HEK293 (cell line): ENCODE measurements around the gene ZNF248.
A peak's percentile ranks its signal among the peaks of the same experiment; 100 is the strongest.

ENCODE experiments used
- ELK4 ChIP-seq: IDR thresholded peaks from 2 replicates; pipeline ENCODE4 v1.6.1; 2011; ENCODE audit warnings: mild to moderate bottlenecking, low read depth, low read length, borderline replicate concordance
- GLI4 ChIP-seq: fragments of 450-650 bp; formaldehyde crosslinking; IDR thresholded peaks from 2 replicates; pipeline ENCODE4 v1.5.1; 2016; ENCODE audit warnings: missing biosample characterization, missing genetic modification characterization
- HOXC10 ChIP-seq: sonication (generic); formaldehyde crosslinking; IDR thresholded peaks from 2 replicates; pipeline ENCODE4 v1.8.1; 2023; ENCODE audit warnings: mild to moderate bottlenecking, missing genetic modification reagents
- IKZF3 ChIP-seq: fragments of 450-650 bp; IDR thresholded peaks from 2 replicates; pipeline ENCODE4 v1.5.0; 2018; ENCODE audit warnings: missing biosample characterization, mild to moderate bottlenecking, missing genetic modification characterization, moderate library complexity
- PRDM4 ChIP-seq: fragments of 450-650 bp; formaldehyde crosslinking; IDR thresholded peaks from 2 replicates; pipeline ENCODE4 v1.5.1; 2017; ENCODE audit warnings: missing biosample characterization, missing genetic modification characterization
- SALL2 ChIP-seq: fragments of 450-650 bp; formaldehyde crosslinking; IDR thresholded peaks from 2 replicates; pipeline ENCODE4 v1.5.0; 2017; ENCODE audit warnings: missing biosample characterization, mild to moderate bottlenecking, missing genetic modification characterization, borderline replicate concordance
- SP3 ChIP-seq: fragments of 450-650 bp; formaldehyde crosslinking; IDR thresholded peaks from 2 replicates; pipeline ENCODE4 v1.5.1; 2016; ENCODE audit warnings: missing biosample characterization, missing genetic modification characterization
- SP7 ChIP-seq: fragments of 450-650 bp; formaldehyde crosslinking; IDR thresholded peaks from 2 replicates; pipeline ENCODE4 v1.5.1; 2016; ENCODE audit warnings: missing biosample characterization, missing genetic modification characterization
- WT1 ChIP-seq: fragments of 450-650 bp; formaldehyde crosslinking; IDR thresholded peaks from 2 replicates; pipeline ENCODE4 v1.5.1; 2016; ENCODE audit warnings: missing biosample characterization, missing genetic modification characterization
- ZBTB26 ChIP-seq: fragments of 450-650 bp; formaldehyde crosslinking; optimal IDR thresholded peaks from 2 replicates; pipeline ENCODE3; 2016; ENCODE audit warnings: missing biosample characterization, mild to moderate bottlenecking, missing genetic modification characterization
- ZNF112 ChIP-seq: fragments of 450-650 bp; formaldehyde crosslinking; IDR thresholded peaks from 2 replicates; pipeline ENCODE4 v1.5.0; 2017; ENCODE audit warnings: missing biosample characterization, missing genetic modification characterization
- ZNF114 ChIP-seq: fragments of 450-650 bp; formaldehyde crosslinking; IDR thresholded peaks from 2 replicates; pipeline ENCODE4 v1.5.0; 2017; ENCODE audit warnings: missing biosample characterization, missing genetic modification characterization
- ZNF266 ChIP-seq: fragments of 450-650 bp; formaldehyde crosslinking; IDR thresholded peaks from 2 replicates; pipeline ENCODE4 v1.5.1; 2016; ENCODE audit warnings: missing biosample characterization, missing genetic modification characterization, low read depth
- ZNF341 ChIP-seq: fragments of 450-650 bp; formaldehyde crosslinking; IDR thresholded peaks from 2 replicates; pipeline ENCODE4; 2016; ENCODE audit warnings: low read depth, missing biosample characterization, missing genetic modification characterization
- ZNF433 ChIP-seq: fragments of 450-650 bp; formaldehyde crosslinking; IDR thresholded peaks from 2 replicates; pipeline ENCODE4 v1.5.1; 2016; ENCODE audit warnings: missing biosample characterization, missing genetic modification characterization, low read depth
- ZNF488 ChIP-seq: fragments of 450-650 bp; formaldehyde crosslinking; IDR thresholded peaks from 2 replicates; pipeline ENCODE4 v1.5.1; 2016; ENCODE audit warnings: missing biosample characterization, missing genetic modification characterization
- ZNF513 ChIP-seq: fragments of 450-650 bp; IDR thresholded peaks from 2 replicates; pipeline ENCODE4 v1.5.1; 2018; ENCODE audit warnings: missing biosample characterization, missing genetic modification characterization
- ZNF518A ChIP-seq: fragments of 450-650 bp; formaldehyde crosslinking; conservative IDR thresholded peaks from 2 replicates; pipeline ENCODE4 v1.5.1; 2016; ENCODE audit warnings: low read depth, missing biosample characterization, missing genetic modification characterization
- ZNF521 ChIP-seq: fragments of 450-650 bp; formaldehyde crosslinking; IDR thresholded peaks from 2 replicates; pipeline ENCODE4 v1.5.1; 2017; ENCODE audit warnings: missing biosample characterization, mild to moderate bottlenecking, missing genetic modification characterization
- ZNF548 ChIP-seq: fragments of 450-650 bp; formaldehyde crosslinking; IDR thresholded peaks from 2 replicates; pipeline ENCODE4 v1.5.1; 2016; ENCODE audit warnings: missing biosample characterization, missing genetic modification characterization
- ZNF580 ChIP-seq: fragments of 450-650 bp; formaldehyde crosslinking; IDR thresholded peaks from 2 replicates; pipeline ENCODE4 v1.5.1; 2016; ENCODE audit warnings: missing biosample characterization, missing genetic modification characterization
- ZNF596 ChIP-seq: fragments of 450-650 bp; IDR thresholded peaks from 2 replicates; pipeline ENCODE4 v1.5.0; 2018; ENCODE audit warnings: missing biosample characterization, mild to moderate bottlenecking, missing genetic modification characterization, moderate library complexity
- ZNF621 ChIP-seq: fragments of 450-650 bp; formaldehyde crosslinking; IDR thresholded peaks from 2 replicates; pipeline ENCODE4 v1.5.1; 2017; ENCODE audit warnings: missing biosample characterization, missing genetic modification characterization
- ZNF692 ChIP-seq: fragments of 450-650 bp; formaldehyde crosslinking; IDR thresholded peaks from 2 replicates; pipeline ENCODE4 v1.5.1; 2016; ENCODE audit warnings: missing biosample characterization, missing genetic modification characterization
- ZNF843 ChIP-seq: fragments of 450-650 bp; formaldehyde crosslinking; IDR thresholded peaks from 2 replicates; pipeline ENCODE4 v1.5.1; 2016; ENCODE audit warnings: missing biosample characterization, missing genetic modification characterization

The ZNF248 gene

GRCh38 chr10:37857287-37858211, at the start of gene ZNF248 (continued):
- TF ChIP-seq ELK4 (no peak), ZNF692 (tag by site-specific recombination) (peak; percentile 83), ZNF518A (tag by site-specific recombination) (no peak), ZNF596 (tag by site-specific recombination) (no peak), SP3 (tag by site-specific recombination) (peak; percentile 75; the same call in 1 of the 2 replicates), GLI4 (tag by site-specific recombination) (no peak), ZNF341 (tag by site-specific recombination) (0 out of 2 replicates have a peak, but pooled peaks have one; percentile 6), ZNF112 (tag by site-specific recombination) (no peak), SP7 (tag by site-specific recombination) (peak; percentile 71), WT1 (tag by site-specific recombination) (peak; percentile 39), ZNF580 (tag by site-specific recombination) (no peak), PRDM4 (tag by site-specific recombination) (no peak), ZNF433 (no peak), ZNF266 (tag by site-specific recombination) (no peak), ZNF621 (tag by site-specific recombination) (no peak), ZBTB26 (tag by site-specific recombination) (peak; percentile 98), SALL2 (tag by site-specific recombination) (no peak), ZNF114 (no peak), ZNF843 (no peak), ZNF548 (tag by site-specific recombination) (no peak), ZNF488 (tag by site-specific recombination) (no peak), HOXC10 (CRISPR knock-in tag) (no peak), ZNF513 (tag by site-specific recombination) (no peak), IKZF3 (tag by site-specific recombination) (peak; percentile 98), ZNF521 (tag by site-specific recombination) (no peak)
